NB4 (cell line): ENCODE results near the gene ROBO1.

Experiments
- CTCF ChIP-seq: IDR thresholded peaks from one replicate; pipeline ENCODE4 v1.5.1; 2012; ENCODE audit warnings: low read depth, low read length
- MAX ChIP-seq: IDR thresholded peaks from 2 replicates; pipeline ENCODE4 v1.6.1; 2011; ENCODE audit warnings: low read depth, low read length
- MYC ChIP-seq: IDR thresholded peaks from 2 replicates; pipeline ENCODE4 v1.6.1; 2011; ENCODE audit warnings: low read depth, low read length
- POLR2A ChIP-seq: IDR thresholded peaks from 2 replicates; pipeline ENCODE4 v1.6.1; 2011; ENCODE audit warnings: mild to moderate bottlenecking; ENCODE audit not compliant: insufficient read length; ENCODE audit errors: extremely low read depth

GRCh38 chr3:79175870-79176269 is 591.9 kb downstream of the ROBO1 start:
- TF ChIP-seq POLR2A (no peak), CTCF (no peak), MYC (no peak), MAX (no peak)
